Heart right ventricle (tissue), 16 donors: ENCODE results near the gene ST6GALNAC5. TPM values are rescaled to one million over a fixed set of nuclear protein-coding genes. Genes with fewer than 3 reads are reported as not detected.

Experiments
- ATAC-seq, 8 donors: fragments of 200-7000 bp; cut with Tn5 transposase; one replicate each; pipeline ENCODE4 v1.9.1; 2020; ENCODE audit warnings: mild to moderate bottlenecking in 8 of 8, moderate library complexity in 8 of 8, moderate number of reproducible peaks in 1 of 8
- DNase-seq, 2 donors: peaks; one replicate each; pipeline ENCODE4 v3.0.0-alpha.2; 2020
- H3K27ac ChIP-seq, 10 donors: fragments of 200-600 bp; sonication (generic) in 2 of 10; one replicate each; pipeline versions ENCODE4 v1.5.0 to v1.8.0; 2020 to 2022; ENCODE audit warnings: mild to moderate bottlenecking in 3 of 10
- H3K27me3 ChIP-seq, 7 donors: fragments of 200-600 bp; one replicate each; pipeline ENCODE4 v1.8.0; 2021 to 2022; ENCODE audit warnings: mild to moderate bottlenecking in 2 of 7
- H3K36me3 ChIP-seq, 9 donors: fragments of 200-600 bp; sonication (generic) in 1 of 9; one replicate each; pipeline versions ENCODE4 v1.5.0 to v1.8.0; 2020 to 2022; ENCODE audit warnings: mild to moderate bottlenecking in 2 of 9
- H3K4me1 ChIP-seq, 9 donors: fragments of 200-600 bp; sonication (generic) in 1 of 9; one replicate each; pipeline versions ENCODE4 v1.5.0 to v1.8.0; 2020 to 2022; ENCODE audit warnings: mild to moderate bottlenecking in 4 of 9
- H3K4me3 ChIP-seq, 10 donors: fragments of 200-600 bp; sonication (generic) in 2 of 10; one replicate each; pipeline versions ENCODE4 v1.5.0 to v1.8.0; 2020 to 2022; ENCODE audit warnings: mild to moderate bottlenecking in 7 of 10, moderate library complexity in 2 of 10
- H3K9me3 ChIP-seq, 11 donors: fragments of 200-600 bp in 10 of 11; sonication (generic) in 2 of 11; one replicate each; pipeline versions ENCODE4 v1.5.0 to v1.8.0; 2013 to 2022; ENCODE audit warnings: mild to moderate bottlenecking in 2 of 11, control low read depth in 1 of 11, moderate library complexity in 1 of 11
- CTCF ChIP-seq, 9 donors: fragments of 200-600 bp; sonication (generic) in 2 of 9; IDR thresholded peaks; one replicate each; pipeline versions ENCODE4 v1.5.0 to v1.8.0; 2021 to 2022; ENCODE audit warnings: antibody characterized with exemption in 9 of 9, mild to moderate bottlenecking in 5 of 9, moderate library complexity in 1 of 9
- WGBS, 2 donors: extraction: QIAGEN DNeasy Blood & Tissue Kit; methylation state at CpG; one replicate each; pipeline ENCODE4 v1.1.7; 2013; ENCODE audit warnings: inconsistent platforms in 1 of 2; 5-methylcytosine and 5-hydroxymethylcytosine counted together
- intact Hi-C, 10 donors: fragments of 100-400 bp; cut with DNase I; formaldehyde crosslinking; loops; one replicate each; pipeline versions ENCODE4 v1.11.1 to v1.14.2; 2022
- polyA plus RNA-seq, 2 donors: library from polyadenylated mRNA; stranded (reverse); fragments of 200-250 nt; gene quantifications; one replicate each; pipeline ENCODE4 v1.2.3, GENCODE V29; 2013
- total RNA-seq, 10 donors: library from RNA; stranded (reverse); fragmentation: NEBNext Ultra II Directional in 3 of 10; extraction: Animal tissue kit (Norgen Biotek cat#: 25700) in 3 of 10; gene quantifications; one replicate each; pipeline versions ENCODE4 v1.2.1 to v1.2.4, GENCODE V29; 2021 to 2023
- donor health status: Arrhythmogenic right ventricular cardiomyopathy.
- donor health status: ischemic (EF 13 %, LVEDD 7.1; RV severe dilation, severe dysfunction).
- donor health status: healthy with polysubstance abuse.
- donor health status: DM: no; HTN: yes; CAD: no.
- donor health status: DM: no; HTN: no; CAD: no.
- donor health status: ischemic (EF 25% LVEDD 6.9; RV normal size, moderate dysfunction).
- donor health status: ischemic (EF 25% LVEDD 5.7; RV mildly dilated, moderate dysfunction).
- donor health status: healthy.
- donor health status: DM: yes; HTN: yes; CAD: no.
- donor health status: Ischemic cardiomyopathy.
- donor health status: ischemic (EF 35%, LVEDD 5.7; RV mildly dilated, moderate dysfunction).
- donor health status: nonischemic (EF 11% LVEDD 7.7; RV severe dilation, severe dysfunction).
- donor health status: DM: yes; HTN: yes; CAD: no.
- donor health status: PGD.
- donor health status: ischemic (EF 29% LVEDD 5.4; RV normal size, mild dysfunction).
- donor health status: nonischemic (EF 23%, LVEDD 6.1; RV moderate dilation, normal function).

The ST6GALNAC5 gene
- total and polyA plus RNA-seq, 12 donors, result 0.17 to 1.3 (median 0.35) TPM; not detected in 2

DNA sequence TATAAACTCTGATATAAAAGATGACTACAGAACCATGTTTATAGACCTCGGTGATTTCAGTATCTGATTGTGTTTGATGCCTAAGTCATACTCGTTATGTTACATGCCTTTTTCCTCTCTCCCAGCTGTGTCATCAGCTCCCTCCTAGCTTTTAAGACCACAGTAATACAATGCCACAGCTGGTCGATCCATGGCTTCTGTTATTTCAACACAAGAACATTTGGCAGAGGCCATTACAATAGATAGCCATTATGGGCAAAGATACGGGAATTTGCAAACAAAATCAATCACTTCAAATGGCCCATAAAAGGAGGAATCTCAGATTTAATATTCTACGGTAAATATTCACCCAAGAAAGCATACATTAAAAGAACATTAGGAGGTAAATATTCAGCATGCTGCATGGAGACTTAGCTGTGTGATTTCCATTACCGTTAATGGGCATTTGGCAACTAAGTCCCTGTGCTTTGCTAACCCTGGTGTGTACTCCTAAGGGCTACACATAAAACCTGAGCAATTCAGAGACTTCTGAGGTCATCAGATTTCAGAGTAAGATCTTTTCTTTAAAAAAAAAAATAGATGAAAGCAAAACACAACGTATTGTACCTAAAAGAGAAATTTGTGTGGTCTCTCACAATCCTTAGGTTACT lies 198.5 kb downstream of the ST6GALNAC5 start:
- Histone ChIP-seq H3K9me3 (no peaks in the 10 kb centered on the region), H3K36me3 (no peaks in the 10 kb centered on the region), H3K27me3 (peaks cover 0 to 6% (median 0%) of the 10 kb centered on the region in 7 donors), H3K4me1 (no peaks in the 10 kb centered on the region), H3K4me3 (no peak overlapping the region), H3K27ac (no peak overlapping the region)
- no peak for DNase-seq
- intact Hi-C loops, result no loop called here
- no peak for TF ChIP-seq CTCF (IDR thresholded peaks at IDR 0.05)
- ATAC-seq, result no peak
- 70 to 75% methylated on average over 7 of the region's 7 CpGs for WGBS, 2 donors

- DNase-seq, result no peak
- no peak overlapping the region for H3K27ac ChIP-seq
- H3K36me3 ChIP-seq, result no peaks in the 10 kb centered on the region
- intact Hi-C loops, result no loop called here
- TF ChIP-seq CTCF (IDR thresholded peaks at IDR 0.05), result no peak
- peaks cover 0 to 6% (median 0%) of the 10 kb centered on the region in 7 donors for H3K27me3 ChIP-seq
- WGBS, 2 donors, result 77 to 90% methylated on average over 2 of the region's 2 CpGs
- H3K9me3 ChIP-seq, result no peaks in the 10 kb centered on the region
- H3K4me1 ChIP-seq, result no peaks in the 10 kb centered on the region
- no peak for ATAC-seq
- no peak overlapping the region for H3K4me3 ChIP-seq
Observed at GRCh38 chr1:77068013-77068412, 200.7 kb downstream of the ST6GALNAC5 start.

- H3K36me3 ChIP-seq, result no peaks in the 10 kb centered on the region
- intact Hi-C loops, result no loop called here
Observed at GRCh38 chr1:77076759-77077158, 209.5 kb downstream of the ST6GALNAC5 start.

DNA sequence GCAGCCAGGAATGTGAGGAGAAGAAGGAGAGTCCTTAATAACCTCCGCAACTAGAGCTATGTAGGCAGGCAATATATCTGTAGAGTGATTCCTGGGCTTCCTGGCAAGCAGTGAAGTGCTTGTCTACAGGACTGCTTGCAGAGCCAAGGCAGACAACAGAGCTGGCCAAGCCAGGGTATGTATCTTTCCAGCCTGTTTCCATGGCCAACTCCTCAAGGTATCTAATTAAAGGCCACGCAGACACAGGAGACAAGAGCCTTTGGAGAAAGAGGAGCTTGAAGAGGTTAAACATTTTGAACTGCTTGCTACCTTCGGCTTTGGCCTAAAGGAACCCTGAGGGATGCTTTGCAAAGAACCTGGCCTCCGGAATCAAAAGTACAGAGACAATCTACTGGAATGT lies 214.6 kb downstream of the ST6GALNAC5 start:
- Histone ChIP-seq H3K9me3 (no peaks in the 10 kb centered on the region), H3K27me3 (no peaks in the 10 kb centered on the region), H3K27ac (no peak overlapping the region), H3K4me1 (no peaks in the 10 kb centered on the region), H3K36me3 (no peaks in the 10 kb centered on the region), H3K4me3 (no peak overlapping the region)
- TF ChIP-seq CTCF (IDR thresholded peaks at IDR 0.05), result no peak
- 52 to 57% methylated on average over 4 of the region's 4 CpGs for WGBS, 2 donors
- DNase-seq (no peak), ATAC-seq (peak in 6 of 8 donors; percentile 42 to 85 (median 59))
- intact Hi-C loops, result no loop called here

More at GRCh38 chr1:77076759-77077158, 209.5 kb downstream of the ST6GALNAC5 start:
- ATAC-seq (no peak), DNase-seq (no peak)
- no peaks in the 10 kb centered on the region for H3K4me1 ChIP-seq
- H3K27me3 ChIP-seq, result no peaks in the 10 kb centered on the region
- no peak for TF ChIP-seq CTCF (IDR thresholded peaks at IDR 0.05)
- H3K9me3 ChIP-seq, result no peaks in the 10 kb centered on the region
- WGBS, 2 donors, result 74 to 84% methylated on average over 2 of the region's 2 CpGs
- H3K27ac ChIP-seq, result no peak overlapping the region
- no peak overlapping the region for H3K4me3 ChIP-seq
